Body of pancreas (tissue), 4 donors: Measurements from ENCODE around the gene NUMA1.

Experiments
- POLR2A ChIP-seq, 3 donors: fragments of 450-650 bp; IDR thresholded peaks; one replicate each; pipeline ENCODE4 v1.6.1; 2016; ENCODE audit warnings: antibody characterized with exemption in 3 of 3, mild to moderate bottlenecking in 2 of 3
- TF ChIP-seq, protein P1 (sequence below), 7 experiments: fragments of 450-650 bp in 4 of 7; fragments of 200-600 bp in 3 of 7; sonication (generic) in 3 of 7; IDR thresholded peaks; one replicate each; pipeline ENCODE4 v1.5.1; 2016 to 2019; ENCODE audit warnings: antibody characterized with exemption in 7 of 7

DNA sequence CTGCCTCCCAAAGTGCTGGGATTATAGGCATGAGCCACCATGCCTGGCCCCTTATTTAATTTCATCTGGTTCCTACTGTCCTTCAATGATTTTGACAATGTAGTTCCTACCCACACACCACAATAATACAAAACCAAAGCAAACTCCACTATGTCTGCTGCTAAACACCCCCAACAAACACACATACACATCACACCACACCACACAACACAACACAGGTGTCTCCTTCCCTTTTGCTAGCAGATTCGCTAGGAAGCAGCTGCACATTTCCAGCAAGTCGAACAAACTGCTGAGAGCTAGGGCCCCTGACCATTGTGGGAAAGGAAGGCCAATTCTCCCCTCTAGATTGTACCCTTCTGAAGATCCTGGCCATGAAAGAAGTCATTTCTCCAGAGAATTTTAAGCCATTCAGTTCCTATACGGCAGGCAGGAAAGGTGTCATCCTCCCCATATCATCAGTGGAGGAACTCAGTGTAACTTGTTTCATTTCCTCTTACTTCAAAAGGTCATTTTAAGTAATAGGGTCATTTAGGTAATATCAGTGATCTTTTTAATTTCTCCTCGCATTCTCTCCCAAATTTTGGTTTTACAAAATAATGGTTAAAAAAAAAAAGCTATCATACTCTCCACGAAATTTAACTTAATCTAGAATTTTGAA, 18.5 kb downstream of the NUMA1 start:
- TF ChIP-seq, protein P1, sequence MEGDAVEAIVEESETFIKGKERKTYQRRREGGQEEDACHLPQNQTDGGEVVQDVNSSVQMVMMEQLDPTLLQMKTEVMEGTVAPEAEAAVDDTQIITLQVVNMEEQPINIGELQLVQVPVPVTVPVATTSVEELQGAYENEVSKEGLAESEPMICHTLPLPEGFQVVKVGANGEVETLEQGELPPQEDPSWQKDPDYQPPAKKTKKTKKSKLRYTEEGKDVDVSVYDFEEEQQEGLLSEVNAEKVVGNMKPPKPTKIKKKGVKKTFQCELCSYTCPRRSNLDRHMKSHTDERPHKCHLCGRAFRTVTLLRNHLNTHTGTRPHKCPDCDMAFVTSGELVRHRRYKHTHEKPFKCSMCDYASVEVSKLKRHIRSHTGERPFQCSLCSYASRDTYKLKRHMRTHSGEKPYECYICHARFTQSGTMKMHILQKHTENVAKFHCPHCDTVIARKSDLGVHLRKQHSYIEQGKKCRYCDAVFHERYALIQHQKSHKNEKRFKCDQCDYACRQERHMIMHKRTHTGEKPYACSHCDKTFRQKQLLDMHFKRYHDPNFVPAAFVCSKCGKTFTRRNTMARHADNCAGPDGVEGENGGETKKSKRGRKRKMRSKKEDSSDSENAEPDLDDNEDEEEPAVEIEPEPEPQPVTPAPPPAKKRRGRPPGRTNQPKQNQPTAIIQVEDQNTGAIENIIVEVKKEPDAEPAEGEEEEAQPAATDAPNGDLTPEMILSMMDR (IDR thresholded peaks at IDR 0.05), result no peak
- TF ChIP-seq POLR2A (IDR thresholded peaks at IDR 0.05), result no peak
